SK-N-SH treated with all-trans-retinoic acid at 6 μM for 48 hours (cell line): ENCODE data around the gene TBRG1.

Experiments
- ATAC-seq: fragments of 200-7000 bp; cut with Tn5 transposase; 3 replicates; pipeline ENCODE4 v1.9.1; 2020; ENCODE audit warnings: mild to moderate bottlenecking, moderate library complexity
- BACH2 ChIP-seq: fragments of 250-450 bp; sonication (Bioruptor Pico); IDR thresholded peaks from 2 replicates; pipeline ENCODE4 v1.9.0; 2021; ENCODE audit warnings: mild to moderate bottlenecking, borderline replicate concordance
- CREB5 ChIP-seq: fragments of 250-450 bp; sonication (Bioruptor Pico); IDR thresholded peaks from 2 replicates; pipeline ENCODE4 v1.5.1; 2020; ENCODE audit warnings: low read depth, mild to moderate bottlenecking, moderate library complexity
- CSDC2 ChIP-seq: fragments of 250-450 bp; sonication (Bioruptor Pico); IDR thresholded peaks from 2 replicates; pipeline ENCODE4 v1.5.0; 2020; ENCODE audit warnings: mild to moderate bottlenecking, moderate library complexity
- CSRNP3 ChIP-seq: fragments of 250-450 bp; sonication (Bioruptor Pico); IDR thresholded peaks from 2 replicates; pipeline ENCODE4 v1.5.1; 2021; ENCODE audit warnings: mild to moderate bottlenecking, moderate library complexity
- ESRRG ChIP-seq: fragments of 250-450 bp; sonication (Bioruptor Pico); IDR thresholded peaks from 2 replicates; pipeline ENCODE4 v1.6.1; 2021; ENCODE audit warnings: mild to moderate bottlenecking
- GLIS3 ChIP-seq: fragments of 250-450 bp; sonication (Bioruptor Pico); IDR thresholded peaks from 2 replicates; pipeline ENCODE4 v1.5.0; 2020; ENCODE audit warnings: mild to moderate bottlenecking, moderate library complexity
- ISL1 ChIP-seq: fragments of 250-450 bp; sonication (Bioruptor Pico); IDR thresholded peaks from 2 replicates; pipeline ENCODE4 v2.1.2; 2022; ENCODE audit warnings: mild to moderate bottlenecking, moderate library complexity
- PATZ1 ChIP-seq: fragments of 250-450 bp; sonication (Bioruptor Pico); IDR thresholded peaks from 2 replicates; pipeline ENCODE4 v1.8.0; 2020; ENCODE audit warnings: mild to moderate bottlenecking, moderate library complexity, borderline replicate concordance
- POU6F1 ChIP-seq: fragments of 250-450 bp; sonication (Bioruptor Pico); IDR thresholded peaks from 2 replicates; pipeline ENCODE4 v1.8.0; 2021; ENCODE audit warnings: low read depth, mild to moderate bottlenecking, moderate library complexity, borderline replicate concordance
- PPARA ChIP-seq: fragments of 250-450 bp; sonication (Bioruptor Pico); IDR thresholded peaks from 2 replicates; pipeline ENCODE4 v1.5.0; 2020; ENCODE audit warnings: mild to moderate bottlenecking, borderline replicate concordance
- RARB ChIP-seq: fragments of 250-450 bp; sonication (Bioruptor Pico); IDR thresholded peaks from 2 replicates; pipeline ENCODE4 v1.8.0; 2021; ENCODE audit warnings: mild to moderate bottlenecking, moderate library complexity
- SNAI2 ChIP-seq: fragments of 250-450 bp; sonication (Bioruptor Pico); IDR thresholded peaks from 2 replicates; pipeline ENCODE4 v1.5.0; 2020; ENCODE audit warnings: mild to moderate bottlenecking, moderate library complexity
- TCF4 ChIP-seq: fragments of 250-450 bp; sonication (Bioruptor Pico); IDR thresholded peaks from 2 replicates; pipeline ENCODE4 v1.8.0; 2021; ENCODE audit warnings: mild to moderate bottlenecking, moderate library complexity, borderline replicate concordance
- TOX ChIP-seq: fragments of 250-450 bp; sonication (Bioruptor Pico); IDR thresholded peaks from 2 replicates; pipeline ENCODE4 v1.8.0; 2021; ENCODE audit warnings: mild to moderate bottlenecking, moderate library complexity, borderline replicate concordance
- TSHZ2 ChIP-seq: fragments of 250-450 bp; sonication (Bioruptor Pico); IDR thresholded peaks from 2 replicates; pipeline ENCODE4 v1.5.0; 2020; ENCODE audit warnings: mild to moderate bottlenecking, moderate library complexity
- ZC3H10 ChIP-seq: fragments of 250-450 bp; sonication (Bioruptor Pico); IDR thresholded peaks from 2 replicates; pipeline ENCODE4 v1.5.1; 2021; ENCODE audit warnings: mild to moderate bottlenecking, moderate library complexity
- ZFP30 ChIP-seq: fragments of 450-650 bp; formaldehyde crosslinking; IDR thresholded peaks from 2 replicates; pipeline ENCODE4 v1.5.0; 2022; ENCODE audit warnings: mild to moderate bottlenecking, moderate library complexity
- ZNF565 ChIP-seq: fragments of 450-650 bp; formaldehyde crosslinking; conservative IDR thresholded peaks from 2 replicates; pipeline ENCODE4 v1.5.0; 2020; ENCODE audit warnings: low read depth, mild to moderate bottlenecking, moderate library complexity
- ZNF70 ChIP-seq: fragments of 450-650 bp; formaldehyde crosslinking; IDR thresholded peaks from 2 replicates; pipeline ENCODE4 v1.5.0; 2020; ENCODE audit warnings: mild to moderate bottlenecking, moderate library complexity
- ZNF8 ChIP-seq: fragments of 450-650 bp; formaldehyde crosslinking; IDR thresholded peaks from 2 replicates; pipeline ENCODE4 v1.5.0; 2020; ENCODE audit warnings: mild to moderate bottlenecking, moderate library complexity

TBRG1 gene

GRCh38 chr11:124578761-124579160 is 43.9 kb upstream of the TBRG1 start (continued):
- TF ChIP-seq CREB5 (CRISPR knock-in tag) (no peak), CSDC2 (CRISPR knock-in tag) (no peak), ZNF8 (CRISPR knock-in tag) (no peak), PPARA (CRISPR knock-in tag) (no peak), GLIS3 (no peak), SNAI2 (CRISPR knock-in tag) (no peak), BACH2 (CRISPR knock-in tag) (no peak), ZC3H10 (CRISPR knock-in tag) (no peak), TOX (CRISPR knock-in tag) (no peak)

GRCh38 chr11:124581817-124582216 is 40.8 kb upstream of the TBRG1 start:
- no peak for ATAC-seq
- no peak for TF ChIP-seq CREB5 (CRISPR knock-in tag)
- no peak for TF ChIP-seq CSDC2 (CRISPR knock-in tag)
- TF ChIP-seq PATZ1 (CRISPR knock-in tag), result no peak
- no peak for TF ChIP-seq RARB (CRISPR knock-in tag)
- TF ChIP-seq ISL1, result no peak
- TF ChIP-seq TCF4 (CRISPR knock-in tag), result no peak

GRCh38 chr11:124582565-124582964 is 40.1 kb upstream of the TBRG1 start:
- no peak for ATAC-seq
- TF ChIP-seq TCF4 (CRISPR knock-in tag) (no peak), ZFP30 (CRISPR knock-in tag) (no peak), SNAI2 (CRISPR knock-in tag) (no peak), TSHZ2 (CRISPR knock-in tag) (no peak), ZC3H10 (CRISPR knock-in tag) (no peak), CSDC2 (CRISPR knock-in tag) (no peak), CREB5 (CRISPR knock-in tag) (no peak), CSRNP3 (CRISPR knock-in tag) (no peak), PATZ1 (CRISPR knock-in tag) (no peak), ISL1 (no peak), ZNF565 (CRISPR knock-in tag) (no peak), ZNF70 (no peak), BACH2 (CRISPR knock-in tag) (no peak), TOX (CRISPR knock-in tag) (no peak), ESRRG (no peak), GLIS3 (no peak), POU6F1 (CRISPR knock-in tag) (no peak)
